SK-N-DZ (cell line): Measurements from ENCODE around the gene CDH13.

Experiments
- DNase-seq: peaks from one replicate; pipeline ENCODE4 v3.0.0-alpha.2; 2015; ENCODE audit warnings: low spot score

CDH13 gene

GRCh38 chr16:82783933-82784572 lies 157.3 kb downstream of the CDH13 start:
- DNase-seq: no peak

DNA sequence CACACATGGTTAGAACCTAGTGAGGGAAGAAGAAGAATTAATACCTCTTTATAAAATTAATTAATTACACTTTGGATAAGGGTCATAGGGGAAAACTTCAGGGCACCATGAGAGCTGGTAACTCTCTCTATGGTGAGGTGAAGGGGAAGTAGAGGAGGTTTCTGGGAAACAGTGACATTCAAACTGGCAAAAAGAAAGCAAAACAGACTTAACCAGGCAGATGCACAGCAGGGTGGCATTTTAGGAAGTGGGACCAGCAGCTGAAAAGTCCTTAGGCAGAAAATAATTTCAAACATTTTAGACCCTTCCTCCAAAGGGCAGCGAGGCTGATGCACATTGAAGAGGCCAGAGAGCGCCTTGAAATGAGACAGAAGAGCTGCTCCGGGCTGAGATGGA lies 157.8 kb downstream of the CDH13 start:
- DNase-seq: no peak

GRCh38 chr16:82788225-82788624 lies 161.5 kb downstream of the CDH13 start:
- no peak for DNase-seq

DNA sequence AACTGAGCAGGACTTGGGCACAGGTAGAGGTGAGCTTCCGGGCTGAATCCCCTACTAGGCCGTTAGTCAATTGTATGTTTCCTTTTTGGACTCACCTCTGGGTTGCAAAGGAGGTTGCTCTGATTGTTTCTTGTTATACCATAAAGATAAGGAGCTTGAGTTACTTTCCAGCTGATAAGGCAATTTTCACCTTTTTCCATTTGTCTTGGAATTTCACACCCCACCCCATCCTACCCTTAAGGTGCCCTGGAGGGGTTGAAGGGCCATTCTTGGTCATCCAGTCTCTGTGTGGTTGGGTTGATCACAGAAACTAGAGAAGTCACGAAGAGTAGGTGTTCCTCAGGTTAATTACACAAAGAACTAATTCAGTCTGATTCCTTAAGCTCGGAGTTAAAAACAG lies 162.2 kb downstream of the CDH13 start:
- no peak for DNase-seq

DNA sequence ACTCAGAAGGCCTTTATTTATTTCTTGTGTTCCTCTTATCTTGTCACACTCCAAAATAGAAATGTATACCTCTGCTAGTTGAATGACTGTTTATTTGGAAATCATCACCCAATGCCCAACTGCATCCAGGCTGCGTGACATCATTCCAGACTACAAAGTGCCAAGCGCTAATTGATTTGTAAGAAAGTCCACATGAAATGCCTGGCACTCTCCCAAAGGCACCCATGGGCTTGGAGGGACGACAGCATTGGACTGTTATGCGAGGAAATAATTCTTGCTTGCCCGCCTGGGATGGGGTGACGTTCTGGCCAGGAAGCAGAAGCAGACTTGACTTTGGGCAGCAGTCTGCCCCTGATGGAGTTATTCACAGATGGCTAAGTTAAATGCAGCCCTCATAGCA lies 165.9 kb downstream of the CDH13 start:
- no peak for DNase-seq

DNA sequence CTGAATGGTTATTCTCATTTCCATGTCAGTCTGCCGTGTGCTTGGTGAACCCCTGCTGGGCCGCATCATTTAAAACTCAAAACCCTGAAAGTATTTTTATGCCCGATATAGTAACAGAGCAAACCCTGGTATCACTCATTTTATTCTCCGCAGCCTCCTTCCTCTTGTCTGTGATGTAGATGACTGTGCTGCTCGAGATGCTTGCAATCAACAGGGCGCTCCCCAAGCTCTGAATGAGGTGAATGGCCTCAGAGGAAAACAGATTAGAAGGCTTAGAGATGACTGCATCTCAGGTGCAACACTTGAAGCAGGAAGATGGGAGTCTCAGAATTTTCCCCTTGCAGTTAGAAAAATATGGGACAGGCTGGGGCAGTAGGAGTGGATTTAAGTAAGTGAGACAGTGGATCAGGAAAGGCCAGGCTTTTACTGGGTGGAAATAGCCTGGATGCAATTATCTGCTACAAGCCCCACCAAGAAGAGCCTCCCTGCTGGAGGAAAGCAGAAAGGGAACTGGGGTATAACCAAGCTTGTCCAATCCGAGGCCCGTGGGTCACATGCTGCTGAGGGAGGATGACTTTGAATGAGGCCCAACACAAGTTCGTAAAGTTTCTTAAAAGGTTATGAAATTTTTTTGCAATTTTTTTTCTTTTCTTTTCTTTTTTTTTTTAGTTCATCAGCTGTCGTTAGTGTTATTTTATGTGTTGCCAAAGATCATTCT lies 166.9 kb downstream of the CDH13 start:
- DNase-seq: no peak

GRCh38 chr16:82796047-82796446 lies 169.3 kb downstream of the CDH13 start:
- DNase-seq: no peak

- no peak for DNase-seq
Observed at GRCh38 chr16:82801361-82801760, 174.6 kb downstream of the CDH13 start.

GRCh38 chr16:82805866-82806265 lies 179.1 kb downstream of the CDH13 start:
- no peak for DNase-seq

DNA sequence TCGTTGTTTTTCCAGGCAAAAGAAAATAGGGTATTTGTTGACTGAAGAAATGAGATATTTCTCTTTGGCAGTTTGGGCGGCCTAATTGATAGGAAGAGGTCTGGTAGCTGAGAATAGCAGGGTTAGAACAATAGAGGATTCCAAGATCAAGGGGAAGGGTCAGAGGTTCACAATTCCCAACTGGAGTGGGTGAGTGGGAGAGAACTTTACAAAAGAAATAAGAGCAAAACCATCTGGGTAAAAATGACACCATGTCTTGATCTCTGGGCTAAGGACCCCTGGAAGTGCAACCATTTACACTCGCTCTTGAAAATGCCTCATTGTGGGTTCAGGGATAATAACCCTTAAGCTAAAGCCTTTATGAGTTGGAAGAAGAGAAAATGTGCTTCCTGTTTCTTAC lies 180.5 kb downstream of the CDH13 start:
- no peak for DNase-seq

GRCh38 chr16:82808036-82808435 lies 181.3 kb downstream of the CDH13 start:
- no peak for DNase-seq

DNA sequence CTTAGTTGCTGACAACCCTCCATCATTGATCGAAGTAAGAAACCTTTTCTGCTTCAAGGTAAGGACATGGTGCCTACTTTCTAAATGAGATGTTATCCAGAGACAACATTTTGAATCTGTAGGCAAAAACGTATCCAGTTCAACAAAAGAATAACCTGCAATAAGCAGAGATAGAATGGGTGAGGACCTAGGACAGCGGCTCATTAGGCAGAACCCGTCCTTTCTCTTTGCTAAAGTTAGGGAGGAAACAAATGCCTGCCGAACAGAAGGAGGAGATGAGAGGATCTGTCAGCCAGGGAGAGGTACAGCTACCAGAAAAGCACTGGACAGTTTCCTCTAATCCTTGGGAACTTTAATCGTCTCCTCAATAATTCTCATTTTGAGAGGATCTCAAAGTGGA lies 183.3 kb downstream of the CDH13 start:
- no peak for DNase-seq

DNA sequence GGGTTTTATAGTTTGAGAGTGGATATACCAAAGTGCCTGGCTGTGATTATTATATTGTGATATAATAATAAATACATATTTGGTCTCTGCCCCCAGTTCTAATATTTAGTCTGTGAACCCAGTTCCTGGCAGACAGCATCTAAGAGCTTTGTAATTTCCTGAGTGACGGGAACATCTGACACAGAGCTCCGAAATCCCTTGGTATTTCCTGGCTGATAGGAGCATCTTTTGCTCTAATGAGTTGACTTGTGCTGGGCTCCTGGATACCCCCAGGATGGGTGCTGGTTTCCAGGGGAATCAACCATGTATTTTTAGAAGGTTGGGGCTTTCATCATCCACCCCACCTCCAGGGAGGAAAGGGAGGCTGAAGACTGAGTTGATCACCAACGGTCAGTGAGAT lies 187.3 kb downstream of the CDH13 start:
- DNase-seq: no peak

- no peak for DNase-seq
Observed at GRCh38 chr16:82819286-82819685, 192.5 kb downstream of the CDH13 start.

- DNase-seq: no peak
Observed at GRCh38 chr16:82820855-82821254, 194.1 kb downstream of the CDH13 start.

GRCh38 chr16:82824408-82824807 lies 197.6 kb downstream of the CDH13 start:
- no peak for DNase-seq

DNA sequence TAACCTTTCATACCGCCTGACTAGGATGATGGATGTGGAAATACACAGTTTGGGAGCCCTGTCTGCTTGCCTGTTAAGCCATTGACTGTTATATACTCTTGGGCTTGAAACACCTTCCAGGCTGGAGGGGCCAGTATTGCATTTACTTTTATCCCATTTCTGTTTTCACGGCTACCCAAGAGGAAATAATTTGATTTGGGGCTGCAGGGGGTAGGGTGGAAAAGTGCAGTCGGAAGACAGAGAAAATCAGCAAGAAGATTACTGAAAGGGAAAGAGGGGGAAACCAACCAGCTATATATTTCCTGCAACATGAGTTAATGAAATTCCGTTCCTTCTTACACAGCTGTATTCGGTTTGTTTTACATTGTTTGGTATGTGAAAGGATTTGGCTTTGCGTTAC lies 202.5 kb downstream of the CDH13 start:
- DNase-seq: no peak

DNA sequence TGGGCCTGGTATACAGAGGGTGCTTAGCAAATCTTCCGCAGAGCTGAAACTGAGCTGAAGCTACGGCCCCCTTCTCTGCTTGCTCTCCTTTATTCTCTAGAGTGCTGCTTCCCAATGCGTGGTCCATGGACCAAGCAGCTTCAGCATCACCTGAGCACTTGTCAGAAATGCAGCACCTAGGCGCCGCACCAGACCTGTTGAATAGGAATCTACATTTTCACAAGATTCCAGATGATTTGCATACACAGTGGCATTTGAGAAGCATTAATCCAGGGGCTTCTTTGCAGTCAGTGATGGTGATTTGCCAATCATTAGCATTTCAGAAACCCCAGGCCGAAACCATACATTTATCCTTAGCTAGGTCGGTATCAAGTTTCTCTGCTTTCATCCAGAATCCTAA lies 204.2 kb downstream of the CDH13 start:
- DNase-seq: no peak

DNA sequence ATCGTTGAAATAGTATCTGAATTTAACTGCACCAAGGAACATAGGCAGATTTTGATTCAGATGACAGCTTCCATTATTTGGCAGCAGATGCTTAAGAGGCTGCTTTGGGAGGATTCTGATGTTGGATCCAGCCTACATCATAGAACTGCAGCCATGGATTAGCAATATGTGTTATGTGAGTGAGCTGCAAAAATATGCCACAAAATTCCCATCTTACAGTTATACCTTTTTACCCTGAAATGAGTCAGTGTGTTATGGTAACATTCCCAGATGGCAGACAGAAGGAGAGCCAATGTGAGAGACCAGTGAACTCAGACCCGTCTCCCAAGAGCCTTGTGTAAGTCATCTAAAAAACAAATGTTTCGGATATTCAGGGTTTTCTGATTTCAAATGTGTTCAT lies 206.1 kb downstream of the CDH13 start:
- no peak for DNase-seq

DNA sequence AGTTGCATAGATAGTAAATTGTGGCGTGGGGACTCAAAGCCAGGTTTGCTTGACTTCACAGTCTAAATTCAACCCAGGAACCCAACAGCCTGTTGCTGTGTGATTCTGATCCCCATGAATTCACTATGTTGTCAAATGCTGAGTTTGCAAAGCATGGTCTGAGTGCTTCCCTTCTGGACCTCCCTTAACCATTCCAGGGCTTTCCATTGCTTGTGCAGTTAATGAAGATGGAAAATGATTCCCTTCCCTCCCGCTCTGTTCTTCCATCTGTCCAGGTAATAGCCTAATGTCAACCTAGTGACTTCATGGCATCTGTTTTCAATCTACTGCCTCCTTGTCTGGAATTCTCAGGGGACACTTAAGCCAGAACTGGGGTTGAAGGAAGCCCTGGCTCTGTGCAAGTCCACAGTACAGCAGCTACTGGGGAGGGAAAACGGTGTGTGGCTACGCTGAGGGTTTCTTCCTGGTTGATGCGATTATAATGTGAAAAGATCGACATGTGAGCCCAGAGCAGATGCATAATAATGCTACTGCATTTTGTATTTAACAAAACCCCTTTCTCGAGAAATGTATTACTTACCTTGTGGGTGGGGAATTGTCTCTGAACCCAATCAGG lies 206.7 kb downstream of the CDH13 start:
- peak; percentile 40 for DNase-seq

DNA sequence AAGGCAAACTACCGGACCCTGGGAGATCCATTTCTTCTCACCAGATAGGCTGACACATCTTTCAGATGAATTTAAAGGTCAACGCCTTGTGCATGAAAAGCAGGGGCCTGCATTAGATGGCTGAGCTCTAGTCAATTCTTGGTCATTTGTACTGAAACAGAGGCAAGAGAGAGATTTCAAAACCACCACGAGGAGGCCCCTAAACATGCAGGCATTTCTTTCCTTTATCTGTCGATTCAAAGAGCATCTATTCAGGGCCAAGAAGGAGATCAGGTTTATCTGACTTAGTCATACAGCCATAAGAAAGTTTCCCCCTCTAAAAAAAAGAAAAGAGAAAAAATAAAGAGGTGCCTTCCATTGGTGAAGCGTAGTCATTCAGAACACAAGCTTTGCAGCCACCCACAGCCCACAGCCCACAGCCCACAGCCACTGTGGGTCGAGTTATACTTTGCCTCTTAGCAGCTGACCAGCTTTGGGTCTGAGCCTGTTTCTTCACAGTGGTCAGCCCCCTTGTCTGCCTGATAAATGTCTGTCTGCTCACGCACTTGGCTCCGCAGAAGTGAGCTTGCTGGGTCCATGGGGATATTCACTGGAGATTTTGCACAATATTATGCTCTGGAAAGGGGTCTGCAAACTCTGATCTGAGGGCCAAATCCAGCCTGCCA lies 207.5 kb downstream of the CDH13 start:
- DNase-seq: no peak

- no peak for DNase-seq
Observed at GRCh38 chr16:82835487-82836155, 208.9 kb downstream of the CDH13 start.
